Left lobe of liver (tissue), 2 donors: ENCODE results near the gene NR6A1. TPM values are rescaled to one million over a fixed set of nuclear protein-coding genes. Genes with fewer than 3 reads are reported as not detected.
A peak's percentile ranks its signal among the peaks of the same experiment; 100 is the strongest.

Source experiments
- ATAC-seq: fragments of 200-7000 bp; cut with Tn5 transposase; one replicate; pipeline ENCODE4 v1.9.1; 2020; ENCODE audit warnings: mild to moderate bottlenecking, moderate library complexity
- DNase-seq: peaks from one replicate; pipeline ENCODE4 v3.0.0-alpha.2; 2020; ENCODE audit warnings: low spot score
- total RNA-seq: library from RNA; stranded (reverse); gene quantifications from one replicate; pipeline ENCODE4 v1.2.1, GENCODE V29; 2021
- donor health status: DM: no; HTN: no; CAD: no; lungs with moderate emphysema.
- donor health status: DM: no; HTN: yes; CAD: no.

NR6A1 gene
- total RNA-seq, 1 donor from 2014 or later: 2.4 TPM

GRCh38 chr9:124480621-124480981, 290.5 kb downstream of the NR6A1 start:
- DNase-seq: no peak
- peak; percentile 41 for ATAC-seq

DNA sequence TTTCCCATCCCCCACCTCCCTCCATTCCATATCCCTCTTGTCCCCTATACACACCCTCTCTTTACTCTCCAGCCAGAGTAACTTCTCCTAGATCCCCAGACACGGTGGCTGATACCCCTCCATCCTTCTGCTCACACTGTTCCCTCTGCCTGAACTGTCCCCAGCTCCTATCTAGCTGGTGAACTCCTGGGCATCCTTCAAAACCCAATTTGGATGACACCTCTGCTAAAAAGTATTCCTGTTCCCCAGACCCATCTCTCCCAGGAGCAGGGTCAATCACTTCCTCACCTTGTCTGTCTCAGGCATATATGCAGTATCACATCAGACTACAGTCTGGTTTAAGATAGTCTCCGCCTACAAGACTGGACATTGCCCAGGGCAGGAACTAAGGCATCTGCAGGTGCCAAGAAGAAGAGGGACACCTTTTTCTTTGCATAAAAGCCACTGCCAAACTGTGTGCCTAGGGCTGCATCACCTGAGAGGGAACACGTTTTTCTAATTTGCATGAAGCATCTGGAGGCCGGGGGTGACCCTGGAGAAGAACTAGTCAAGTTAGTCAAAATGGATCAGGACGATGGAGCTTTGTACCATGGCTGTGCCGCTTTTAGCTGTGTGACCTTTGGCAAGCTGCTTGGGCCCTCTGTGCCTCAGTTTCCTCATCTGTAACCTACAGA, 291.0 kb downstream of the NR6A1 start:
- DNase-seq: no peak
- ATAC-seq: peak; percentile 16

GRCh38 chr9:124479371-124479770, 291.7 kb downstream of the NR6A1 start:
- ATAC-seq: no peak
- no peak for DNase-seq

DNA sequence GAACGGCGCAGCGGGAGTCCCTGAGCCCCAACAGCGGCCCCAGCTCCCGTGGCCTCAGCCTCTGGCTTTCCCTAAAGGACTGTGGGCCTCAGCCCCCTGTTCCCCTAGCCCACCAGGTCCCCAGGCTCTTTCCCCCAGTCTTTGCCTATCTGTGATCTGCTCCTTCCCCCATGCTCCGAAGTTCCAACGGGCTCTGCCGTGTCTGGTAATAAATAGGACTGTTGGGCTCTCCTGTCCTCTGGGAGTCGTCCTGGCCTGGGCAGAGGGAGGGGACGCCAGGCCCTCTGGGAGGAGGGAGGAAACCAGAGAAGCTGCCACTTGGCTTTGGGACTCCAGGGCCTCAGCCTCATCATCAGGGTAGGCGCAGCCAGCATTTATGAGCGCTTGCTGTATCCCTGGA, 292.8 kb downstream of the NR6A1 start:
- ATAC-seq: no peak
- no peak for DNase-seq

GRCh38 chr9:124477648-124478285, 293.3 kb downstream of the NR6A1 start:
- DNase-seq (no peak), ATAC-seq (no peak)

DNA sequence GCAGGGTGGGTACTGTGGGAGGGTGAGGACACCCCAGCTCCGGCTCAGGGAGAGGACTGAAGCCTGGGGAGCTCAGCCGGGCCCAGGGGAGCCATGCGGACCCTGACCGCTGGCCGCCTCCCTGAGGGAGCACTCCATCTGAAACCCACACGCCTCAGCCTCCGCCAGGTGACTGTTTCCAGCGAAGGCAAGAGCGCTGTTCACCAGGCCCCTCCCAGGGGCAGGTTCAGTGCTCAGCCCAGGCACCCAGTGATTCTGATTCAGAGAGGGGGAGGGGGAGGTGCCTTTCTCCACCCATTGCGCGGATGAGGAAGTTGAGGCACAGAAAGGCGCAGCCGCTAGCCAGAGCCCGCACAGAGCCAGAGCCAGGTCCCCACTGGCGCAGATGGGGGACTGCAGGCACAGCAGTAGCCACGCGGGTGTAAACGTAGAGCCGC, 293.9 kb downstream of the NR6A1 start:
- DNase-seq: no peak
- ATAC-seq: no peak

- DNase-seq (no peak), ATAC-seq (no peak)
Measured at GRCh38 chr9:124475868-124476690, 295.0 kb downstream of the NR6A1 start.

GRCh38 chr9:124475158-124475867, 295.8 kb downstream of the NR6A1 start:
- DNase-seq (no peak), ATAC-seq (no peak)

GRCh38 chr9:124474151-124474550, 297.0 kb downstream of the NR6A1 start:
- DNase-seq: no peak
- no peak for ATAC-seq

DNA sequence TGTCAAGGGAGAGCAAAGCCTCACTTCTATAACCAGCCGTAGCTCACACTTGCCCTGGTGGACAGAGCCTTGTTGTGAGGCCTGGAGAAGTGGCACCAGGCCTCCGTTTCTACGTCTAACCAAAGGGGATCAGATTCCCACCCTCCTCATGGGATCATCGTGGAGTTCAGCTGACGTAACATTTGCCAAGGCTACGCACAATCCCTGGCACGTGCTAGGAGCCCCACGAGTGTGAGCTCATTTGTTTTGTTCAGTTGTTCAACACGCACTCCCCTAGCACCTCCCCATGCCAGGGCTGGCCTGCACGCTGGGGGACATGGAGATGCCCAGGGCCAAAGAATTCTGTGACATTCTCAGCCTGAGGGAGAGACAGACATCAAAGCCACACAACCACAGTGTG, 297.8 kb downstream of the NR6A1 start:
- ATAC-seq (no peak), DNase-seq (no peak)

DNA sequence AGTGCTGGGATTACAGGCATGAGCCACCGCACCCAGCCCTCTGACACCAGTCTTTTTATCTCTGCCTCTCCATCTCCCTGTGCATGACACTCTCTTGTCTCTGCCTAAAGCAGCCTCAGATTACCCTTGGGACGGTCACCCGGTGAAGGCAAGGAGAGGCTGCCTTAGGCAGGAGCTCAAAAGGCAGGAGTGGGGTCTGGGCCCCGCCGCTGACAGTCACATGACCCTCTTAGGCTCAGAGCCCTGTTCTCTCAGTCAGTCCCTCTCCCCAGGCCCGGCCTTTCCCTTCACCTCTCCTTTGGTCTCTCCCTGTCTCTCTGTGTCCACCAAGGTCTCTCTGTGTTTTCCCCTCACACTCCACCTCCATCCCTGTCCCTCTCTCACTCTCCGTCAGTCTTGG, 298.3 kb downstream of the NR6A1 start:
- no peak for DNase-seq
- no peak for ATAC-seq

GRCh38 chr9:124471761-124472160, 299.4 kb downstream of the NR6A1 start:
- no peak for DNase-seq
- ATAC-seq: no peak

DNA sequence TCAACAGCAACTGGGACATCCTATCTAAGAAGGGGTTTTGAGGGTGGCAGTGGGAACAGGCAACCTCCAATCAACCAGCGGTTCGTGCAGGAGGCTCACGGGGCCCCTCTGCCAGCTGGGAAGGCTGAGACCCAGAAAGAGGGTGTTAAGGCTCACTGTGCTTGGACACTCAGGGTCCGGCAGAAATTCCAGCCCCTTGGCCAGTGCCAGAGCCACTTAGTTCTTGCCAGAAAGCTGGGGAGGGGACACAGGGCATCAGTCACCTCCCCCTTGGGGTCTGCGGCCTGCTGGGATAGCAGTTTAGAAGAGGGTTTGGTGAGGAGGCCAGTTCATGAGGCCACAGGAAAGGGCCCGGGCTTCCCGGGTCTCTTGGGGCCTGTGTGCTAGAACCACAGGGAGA, 300.4 kb downstream of the NR6A1 start:
- ATAC-seq (no peak), DNase-seq (no peak)

DNA sequence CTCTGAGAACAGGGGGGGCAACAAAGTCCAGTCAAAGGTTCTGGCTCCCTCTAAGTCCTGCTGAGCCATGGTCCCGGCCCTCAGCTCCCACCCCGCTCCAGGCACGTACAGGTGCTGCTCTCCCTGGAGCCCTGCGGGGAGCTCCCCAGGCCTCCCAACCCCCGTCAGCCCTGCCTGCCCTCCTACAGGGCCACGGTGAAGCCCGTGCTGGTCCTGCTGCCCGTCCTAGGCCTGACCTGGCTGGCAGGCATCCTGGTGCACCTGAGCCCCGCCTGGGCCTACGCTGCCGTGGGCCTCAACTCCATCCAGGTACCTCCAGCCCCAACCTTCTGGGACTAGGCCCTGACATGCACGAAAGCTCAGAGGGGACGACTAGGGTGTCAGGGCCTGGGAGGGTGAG, 300.8 kb downstream of the NR6A1 start:
- no peak for ATAC-seq
- DNase-seq: no peak

GRCh38 chr9:124469011-124469832, 301.9 kb downstream of the NR6A1 start:
- ATAC-seq (no peak), DNase-seq (no peak)

GRCh38 chr9:124468061-124468740, 302.9 kb downstream of the NR6A1 start:
- no peak for DNase-seq
- no peak for ATAC-seq

GRCh38 chr9:124467410-124468060, 303.6 kb downstream of the NR6A1 start:
- no peak for ATAC-seq
- no peak for DNase-seq
